ENCODE results near the gene SLC19A1.

DNA sequence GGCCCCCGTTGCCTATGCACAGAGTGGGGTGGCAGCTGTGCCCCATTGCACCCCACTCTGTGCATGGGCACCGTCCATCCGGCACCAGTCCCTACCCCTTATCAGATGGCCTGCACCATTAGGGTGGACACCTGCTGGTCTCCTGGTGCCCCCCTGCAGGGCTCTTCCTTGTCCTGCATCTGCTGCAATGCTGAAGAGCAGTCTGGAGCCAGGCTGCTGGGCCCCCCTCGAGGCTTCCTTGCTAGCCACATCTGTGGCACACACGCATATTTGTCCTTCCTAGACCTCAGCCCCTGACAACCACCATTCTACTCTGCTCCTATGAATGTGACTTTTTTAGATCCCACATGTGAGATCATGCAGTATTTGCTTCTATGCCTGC is 80.9 kb downstream of the SLC19A1 start:
- TF ChIP-seq, protein P1, sequence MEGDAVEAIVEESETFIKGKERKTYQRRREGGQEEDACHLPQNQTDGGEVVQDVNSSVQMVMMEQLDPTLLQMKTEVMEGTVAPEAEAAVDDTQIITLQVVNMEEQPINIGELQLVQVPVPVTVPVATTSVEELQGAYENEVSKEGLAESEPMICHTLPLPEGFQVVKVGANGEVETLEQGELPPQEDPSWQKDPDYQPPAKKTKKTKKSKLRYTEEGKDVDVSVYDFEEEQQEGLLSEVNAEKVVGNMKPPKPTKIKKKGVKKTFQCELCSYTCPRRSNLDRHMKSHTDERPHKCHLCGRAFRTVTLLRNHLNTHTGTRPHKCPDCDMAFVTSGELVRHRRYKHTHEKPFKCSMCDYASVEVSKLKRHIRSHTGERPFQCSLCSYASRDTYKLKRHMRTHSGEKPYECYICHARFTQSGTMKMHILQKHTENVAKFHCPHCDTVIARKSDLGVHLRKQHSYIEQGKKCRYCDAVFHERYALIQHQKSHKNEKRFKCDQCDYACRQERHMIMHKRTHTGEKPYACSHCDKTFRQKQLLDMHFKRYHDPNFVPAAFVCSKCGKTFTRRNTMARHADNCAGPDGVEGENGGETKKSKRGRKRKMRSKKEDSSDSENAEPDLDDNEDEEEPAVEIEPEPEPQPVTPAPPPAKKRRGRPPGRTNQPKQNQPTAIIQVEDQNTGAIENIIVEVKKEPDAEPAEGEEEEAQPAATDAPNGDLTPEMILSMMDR (IDR thresholded peaks at IDR 0.05) = no peak
- no peak for TF ChIP-seq POLR2A (IDR thresholded peaks at IDR 0.05)
- TF ChIP-seq POLR2AphosphoS5 (IDR thresholded peaks at IDR 0.05) = no peak
